ENCODE results near the gene SHC2.

The SHC2 gene

DNA sequence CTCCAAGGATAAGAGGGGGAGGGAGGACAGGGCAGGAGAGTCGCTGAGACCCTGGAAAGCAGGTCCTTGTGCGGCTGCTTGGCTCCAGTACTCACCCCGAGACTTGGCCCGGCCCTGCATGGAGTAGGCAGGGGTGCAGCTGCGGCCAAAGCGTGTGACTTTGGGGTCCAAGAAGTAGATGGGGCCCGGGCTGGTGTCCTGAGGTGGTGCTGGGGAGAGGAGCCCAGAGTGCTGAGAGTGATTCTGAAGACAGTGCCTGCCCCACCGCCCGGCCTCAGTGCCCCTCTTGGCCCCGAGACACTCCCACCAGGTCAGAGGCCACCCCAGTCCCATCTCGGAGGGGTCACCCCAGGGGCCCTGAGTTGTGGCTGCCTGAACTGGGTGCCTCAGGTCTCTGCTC, 6.7 kb upstream of the SHC2 start:
- Histone ChIP-seq H3K9me2 (replicated peaks; ENCODE audit: control insufficient read depth, low read length) (no peaks in the 10 kb centered on the region), H3K4me2 (ENCODE audit: low read length) (no peak overlapping the region), H3K36me3 (ENCODE audit: control insufficient read depth, low read length) (no peaks in the 10 kb centered on the region), H3K4me1 (ENCODE audit: control insufficient read depth, low read length) (no peaks in the 10 kb centered on the region), H3K79me2 (ENCODE audit: control insufficient read depth, low read length) (no peaks in the 10 kb centered on the region), H3F3A (ENCODE audit: control insufficient read depth, insufficient read depth) (no peaks in the 10 kb centered on the region), H3K4me3 (ENCODE audit: low read length) (no peak overlapping the region), H3K27me3 (ENCODE audit: control insufficient read depth, low read length) (no peaks in the 10 kb centered on the region), H3K9me3 (ENCODE audit: control insufficient read depth, insufficient read depth, low read length) (peaks cover 4% of the 10 kb centered on the region; the same call in 1 of the 2 replicates), H3K27ac (ENCODE audit: low read depth, low read length) (no peak overlapping the region), H4K20me1 (ENCODE audit: control insufficient read depth, insufficient read depth, low read depth, low read length) (no peaks in the 10 kb centered on the region)
- TF ChIP-seq EZH2phosphoT487 (IDR thresholded peaks at IDR 0.05; ENCODE audit: borderline replicate concordance, low read length) (no peak), CTCF (IDR thresholded peaks at IDR 0.05; ENCODE audit: low read depth, low read length, poor library complexity, severe bottlenecking) (no peak)

- no peaks in the 10 kb centered on the region for H3K9me2 ChIP-seq (replicated peaks; ENCODE audit: control insufficient read depth, low read length)
- H3K4me3 ChIP-seq (ENCODE audit: low read length): no peak overlapping the region
- no peaks in the 10 kb centered on the region for H3K36me3 ChIP-seq (ENCODE audit: control insufficient read depth, low read length)
- no peaks in the 10 kb centered on the region for H3K79me2 ChIP-seq (ENCODE audit: control insufficient read depth, low read length)
- no peaks in the 10 kb centered on the region for H3F3A ChIP-seq (ENCODE audit: control insufficient read depth, insufficient read depth)
- H3K4me1 ChIP-seq (ENCODE audit: control insufficient read depth, low read length): no peaks in the 10 kb centered on the region
- no peaks in the 10 kb centered on the region for H3K27me3 ChIP-seq (ENCODE audit: control insufficient read depth, low read length)
- peaks cover 13% of the 10 kb centered on the region; the same call in 1 of the 2 replicates for H3K9me3 ChIP-seq (ENCODE audit: control insufficient read depth, insufficient read depth, low read length)
- no peaks in the 10 kb centered on the region for H4K20me1 ChIP-seq (ENCODE audit: control insufficient read depth, insufficient read depth, low read depth, low read length)
- no peak overlapping the region for H3K27ac ChIP-seq (ENCODE audit: low read depth, low read length)
- H3K4me2 ChIP-seq (ENCODE audit: low read length): no peak overlapping the region
- TF ChIP-seq CTCF (IDR thresholded peaks at IDR 0.05; ENCODE audit: low read depth, low read length, poor library complexity, severe bottlenecking) (no peak), EZH2phosphoT487 (IDR thresholded peaks at IDR 0.05; ENCODE audit: borderline replicate concordance, low read length) (no peak)
Observed at GRCh38 chr19:465056-465816, 4.4 kb upstream of the SHC2 start.

- TF ChIP-seq EZH2phosphoT487 (IDR thresholded peaks at IDR 0.05; ENCODE audit: borderline replicate concordance, low read length) (no peak), CTCF (IDR thresholded peaks at IDR 0.05; ENCODE audit: low read depth, low read length, poor library complexity, severe bottlenecking) (no peak)
- peaks cover 13% of the 10 kb centered on the region; the same call in 1 of the 2 replicates for H3K9me3 ChIP-seq (ENCODE audit: control insufficient read depth, insufficient read depth, low read length)
- no peaks in the 10 kb centered on the region for H3F3A ChIP-seq (ENCODE audit: control insufficient read depth, insufficient read depth)
- no peaks in the 10 kb centered on the region for H3K27me3 ChIP-seq (ENCODE audit: control insufficient read depth, low read length)
- no peaks in the 10 kb centered on the region for H3K79me2 ChIP-seq (ENCODE audit: control insufficient read depth, low read length)
- no peaks in the 10 kb centered on the region for H3K9me2 ChIP-seq (replicated peaks; ENCODE audit: control insufficient read depth, low read length)
- no peak overlapping the region for H3K27ac ChIP-seq (ENCODE audit: low read depth, low read length)
- no peak overlapping the region for H3K4me3 ChIP-seq (ENCODE audit: low read length)
- no peaks in the 10 kb centered on the region for H3K4me1 ChIP-seq (ENCODE audit: control insufficient read depth, low read length)
- H4K20me1 ChIP-seq (ENCODE audit: control insufficient read depth, insufficient read depth, low read depth, low read length): no peaks in the 10 kb centered on the region
- no peak overlapping the region for H3K4me2 ChIP-seq (ENCODE audit: low read length)
- no peaks in the 10 kb centered on the region for H3K36me3 ChIP-seq (ENCODE audit: control insufficient read depth, low read length)
Observed at GRCh38 chr19:464208-464545, 3.3 kb upstream of the SHC2 start.
